GM21381 (cell line): ENCODE data around the gene GLOD4.
"Not testable (repeated sequence)": the region's sequence is repeated elsewhere in the genome, so short reads cannot be mapped to it uniquely, and the experiment has no call there.

Source experiments
- ATAC-seq: cut with Tn5 transposase; IDR thresholded peaks from one replicate; pipeline ENCODE4 v1.9.1; 2021; ENCODE audit warnings: mild to moderate bottlenecking, moderate library complexity; ENCODE audit not compliant: unreplicated experiment

GLOD4 gene

DNA sequence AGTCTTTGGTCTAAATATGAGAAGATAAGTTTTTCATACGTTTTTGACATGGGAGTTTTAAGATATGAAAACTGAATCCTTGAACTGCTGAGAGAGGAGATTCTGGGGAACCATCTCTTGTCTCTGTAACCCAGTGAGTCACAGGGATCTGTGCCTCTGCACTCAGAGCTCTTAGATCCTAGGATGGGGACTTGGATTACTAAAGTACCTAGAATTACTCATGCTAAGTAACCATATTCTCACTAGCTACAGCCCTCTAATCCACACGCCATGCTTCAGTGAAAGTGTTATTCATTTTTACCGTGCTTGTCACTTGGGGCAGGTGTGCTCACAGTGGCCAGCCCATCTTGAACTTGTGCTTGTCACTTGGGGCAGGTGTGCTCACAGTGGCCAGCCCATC, 2.1 kb upstream of the GLOD4 start:
- no peak for ATAC-seq

DNA sequence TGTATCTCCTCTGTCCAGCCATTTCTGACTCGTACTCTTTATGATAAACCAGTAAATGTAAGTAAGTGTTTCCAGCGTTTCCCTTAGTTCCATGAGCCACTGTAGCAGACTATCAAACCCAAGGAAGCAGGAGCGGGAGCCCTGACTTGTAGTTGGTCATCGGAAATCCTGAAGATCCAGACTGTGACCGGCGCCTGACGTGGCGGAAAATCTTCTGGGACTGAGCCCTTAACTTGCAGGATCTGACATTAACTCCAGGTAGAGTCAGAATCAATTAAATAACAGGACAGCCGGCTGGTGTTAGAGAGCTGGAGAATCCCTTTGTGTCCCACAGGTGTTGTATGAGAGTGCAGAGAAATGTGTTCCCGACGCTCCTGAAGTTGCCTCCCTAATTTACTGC, 4.0 kb downstream of the GLOD4 start:
- ATAC-seq: no peak

DNA sequence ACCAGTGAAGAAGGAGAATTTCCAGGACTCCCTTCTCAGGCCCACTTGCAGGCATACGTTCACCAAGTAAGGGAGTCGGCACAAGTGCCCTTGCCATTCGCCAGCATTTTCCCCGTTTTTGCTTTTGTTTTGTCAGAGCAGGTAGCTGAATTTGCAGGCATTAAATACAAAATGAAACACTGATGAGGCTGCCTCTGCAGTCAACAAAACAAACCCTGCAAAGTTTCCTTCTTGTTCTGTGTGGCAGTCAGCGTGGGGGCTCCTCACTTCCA, 7.8 kb downstream of the GLOD4 start:
- ATAC-seq: no peak

DNA sequence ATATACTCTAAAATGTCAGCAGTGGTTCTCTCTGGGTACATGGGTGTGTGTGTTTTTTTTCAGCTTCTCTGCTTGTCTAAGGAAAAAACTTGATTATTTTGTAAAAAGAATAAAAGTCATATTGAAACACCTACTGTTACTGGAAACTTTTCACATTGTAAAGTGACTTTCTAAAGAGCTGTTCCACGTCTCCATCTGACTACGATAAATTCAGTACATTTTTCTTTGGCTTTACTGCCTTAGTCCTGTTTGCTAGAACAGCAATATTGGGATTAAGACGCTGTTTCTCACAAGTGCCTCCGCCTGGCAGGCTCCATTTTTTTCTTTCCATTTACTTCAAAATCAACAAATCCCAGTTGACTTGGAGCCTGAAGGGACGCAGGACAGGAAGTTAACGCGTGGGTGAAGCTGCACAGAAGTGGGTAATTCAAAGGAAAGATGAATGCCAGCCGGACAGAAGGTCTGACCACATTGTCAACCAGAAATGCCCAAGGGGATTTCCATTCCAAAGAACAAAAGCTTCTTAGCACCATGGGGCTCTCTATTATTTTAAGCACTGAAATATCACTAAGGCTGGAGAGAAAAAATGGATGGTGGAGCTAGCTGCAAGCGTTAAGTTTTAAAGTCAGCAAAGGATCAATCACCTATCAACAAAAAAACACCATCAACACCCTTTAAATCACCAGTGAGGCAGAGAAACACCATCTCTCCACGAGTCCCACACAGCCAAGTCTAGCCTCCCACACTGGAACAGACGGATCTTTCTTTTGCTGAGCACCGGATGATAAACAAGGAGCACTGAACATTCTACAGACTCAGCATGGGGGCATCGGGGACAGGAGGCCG, 8.4 kb downstream of the GLOD4 start:
- no peak for ATAC-seq

DNA sequence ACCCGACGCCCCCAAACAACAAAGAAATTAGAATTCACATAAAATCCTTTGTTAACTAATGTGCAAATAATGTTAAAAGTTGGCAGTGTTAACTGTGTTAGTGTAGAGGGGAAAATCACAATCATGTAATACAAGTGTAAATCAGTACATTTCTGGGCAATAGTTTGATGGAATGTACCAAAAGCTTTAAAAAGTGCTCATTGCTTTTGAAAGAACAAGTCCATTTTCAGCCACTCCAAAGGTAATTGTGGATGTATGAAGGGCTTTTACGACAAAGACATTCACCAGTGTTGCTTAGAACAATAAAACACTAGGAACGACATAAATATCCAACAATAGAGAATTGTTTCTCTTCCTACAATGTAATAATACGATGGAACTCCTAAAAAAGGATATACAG, 9.1 kb downstream of the GLOD4 start:
- no peak for ATAC-seq

DNA sequence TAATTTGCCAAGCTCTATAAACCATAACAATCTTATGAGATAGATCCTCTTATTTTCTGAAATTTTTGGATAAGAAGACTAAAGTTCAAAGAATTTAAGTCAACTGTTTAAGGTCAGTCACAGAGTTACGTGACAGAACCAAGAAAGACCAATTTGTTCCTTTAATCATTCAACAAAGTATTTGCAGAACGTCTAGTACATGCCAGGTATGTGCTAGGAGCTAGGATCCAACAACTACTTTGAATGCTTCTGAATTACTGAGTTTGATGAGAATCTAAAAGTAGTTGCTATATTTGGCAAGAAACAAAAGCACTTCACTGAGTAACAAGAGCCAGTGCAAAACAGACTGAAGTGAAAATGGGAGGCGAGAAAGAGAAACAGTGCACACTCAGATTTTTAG, 15.0 kb downstream of the GLOD4 start:
- ATAC-seq: no peak

DNA sequence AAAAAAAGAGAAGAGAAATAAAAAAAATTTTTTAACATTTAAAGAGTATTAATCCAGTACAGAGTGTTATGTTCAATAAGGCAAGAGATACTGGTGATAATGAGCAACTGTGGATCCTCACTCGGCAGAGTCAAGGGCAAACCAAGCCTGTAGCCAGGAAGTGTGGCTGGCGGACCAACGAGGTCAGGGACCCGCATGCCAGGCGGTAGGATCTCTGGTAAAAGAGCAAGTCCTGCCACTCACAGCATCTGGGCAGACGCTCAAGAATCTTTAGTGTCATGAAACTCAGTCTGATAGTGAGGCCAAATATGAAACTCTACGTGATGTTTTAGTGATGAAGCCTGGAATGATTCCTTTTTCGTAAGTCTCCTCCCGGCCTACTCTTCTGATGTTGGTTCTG, 21.7 kb downstream of the GLOD4 start:
- ATAC-seq: no peak

DNA sequence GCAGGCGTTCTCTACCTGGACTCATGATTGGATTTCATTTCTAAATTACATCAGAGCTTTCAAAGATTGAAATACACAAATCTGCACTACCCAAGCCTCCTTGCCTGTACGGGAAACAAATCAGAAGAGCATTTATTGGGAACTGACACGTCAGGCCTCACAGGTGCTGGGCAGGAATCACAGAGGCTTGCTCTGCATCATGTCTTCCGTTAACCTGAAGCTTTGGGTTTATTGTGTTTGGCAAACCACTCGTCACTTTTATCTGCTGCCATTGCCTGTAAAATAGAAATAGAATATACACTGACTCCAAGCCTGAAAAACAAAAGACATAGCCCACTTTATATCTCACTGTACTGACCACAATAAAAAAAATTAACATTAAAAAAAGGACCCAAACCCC, 22.1 kb downstream of the GLOD4 start:
- ATAC-seq: no peak

DNA sequence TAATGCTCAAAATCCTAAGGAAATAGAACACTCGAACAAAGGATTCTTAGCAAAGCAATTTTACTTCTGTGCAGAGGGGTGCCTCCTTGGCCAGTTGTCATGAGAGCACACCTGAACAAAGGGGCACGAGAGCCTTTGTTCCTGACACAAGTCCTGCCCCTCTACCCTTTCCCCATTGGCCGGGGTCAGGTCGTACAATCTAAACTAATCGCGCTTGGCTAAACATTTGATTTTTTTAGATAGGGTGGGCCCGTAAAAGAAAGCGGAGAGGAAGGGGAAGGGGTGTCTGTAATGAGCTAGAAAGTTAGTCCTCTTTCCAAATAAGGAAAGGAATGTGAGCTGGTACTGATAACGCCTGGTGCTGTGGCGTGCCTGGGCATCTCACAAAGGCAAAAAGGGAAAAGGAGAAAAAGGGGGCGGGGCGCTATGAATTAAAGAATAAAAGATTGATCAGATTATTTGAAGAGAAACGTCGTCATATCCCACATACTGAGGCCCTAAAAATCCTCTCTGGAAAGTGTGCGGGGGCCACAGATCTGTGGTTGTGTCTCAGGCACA, 26.0 kb downstream of the GLOD4 start:
- not testable (repeated sequence) for ATAC-seq

DNA sequence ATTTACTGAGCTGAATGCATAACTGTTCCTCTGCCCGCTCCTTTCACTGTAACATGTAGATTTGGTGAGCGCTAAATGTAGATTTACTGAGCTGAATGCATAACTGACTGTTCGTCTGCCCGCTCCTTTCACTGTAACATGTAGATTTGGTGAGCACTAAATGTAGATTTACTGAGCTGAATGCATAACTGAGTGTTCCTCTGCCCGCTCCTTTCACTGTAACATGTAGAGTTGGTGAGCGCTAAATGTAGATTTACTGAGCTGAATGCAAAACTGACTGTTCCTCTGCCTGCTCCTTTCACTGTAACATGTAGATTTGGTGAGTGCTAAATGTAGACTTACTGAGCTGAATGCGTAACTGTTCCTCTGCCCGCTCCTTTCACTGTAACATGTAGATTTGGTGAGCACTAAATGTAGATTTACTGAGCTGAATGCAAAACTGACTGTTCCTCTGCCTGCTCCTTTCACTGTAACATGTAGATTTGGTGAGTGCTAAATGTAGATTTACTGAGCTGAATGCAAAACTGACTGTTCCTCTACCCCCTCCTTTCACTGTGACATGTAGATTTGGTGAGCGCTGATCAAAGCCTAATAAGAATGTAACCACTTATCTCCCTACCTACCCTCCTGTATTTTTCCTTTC, 26.6 kb downstream of the GLOD4 start:
- ATAC-seq: not testable (repeated sequence)

DNA sequence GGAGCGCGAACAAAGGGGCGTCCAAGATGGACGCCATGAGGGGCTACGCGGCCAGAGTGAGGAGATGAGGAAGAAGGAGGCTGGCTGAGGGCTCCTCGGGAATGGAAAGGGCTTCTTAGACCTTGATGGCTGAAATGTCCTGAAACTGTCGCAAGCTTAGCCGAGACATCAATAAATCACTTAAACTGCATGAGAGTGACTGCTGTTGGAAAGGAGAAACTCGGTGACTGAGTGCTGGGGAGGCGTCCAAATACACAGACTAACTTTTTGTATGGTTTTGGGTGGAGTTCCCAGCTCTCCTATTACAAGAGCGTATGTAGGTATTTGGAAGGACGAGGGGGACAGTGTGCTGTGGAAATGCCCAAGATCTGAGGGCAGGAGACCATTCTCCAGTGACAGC, 28.7 kb downstream of the GLOD4 start:
- ATAC-seq: no peak

DNA sequence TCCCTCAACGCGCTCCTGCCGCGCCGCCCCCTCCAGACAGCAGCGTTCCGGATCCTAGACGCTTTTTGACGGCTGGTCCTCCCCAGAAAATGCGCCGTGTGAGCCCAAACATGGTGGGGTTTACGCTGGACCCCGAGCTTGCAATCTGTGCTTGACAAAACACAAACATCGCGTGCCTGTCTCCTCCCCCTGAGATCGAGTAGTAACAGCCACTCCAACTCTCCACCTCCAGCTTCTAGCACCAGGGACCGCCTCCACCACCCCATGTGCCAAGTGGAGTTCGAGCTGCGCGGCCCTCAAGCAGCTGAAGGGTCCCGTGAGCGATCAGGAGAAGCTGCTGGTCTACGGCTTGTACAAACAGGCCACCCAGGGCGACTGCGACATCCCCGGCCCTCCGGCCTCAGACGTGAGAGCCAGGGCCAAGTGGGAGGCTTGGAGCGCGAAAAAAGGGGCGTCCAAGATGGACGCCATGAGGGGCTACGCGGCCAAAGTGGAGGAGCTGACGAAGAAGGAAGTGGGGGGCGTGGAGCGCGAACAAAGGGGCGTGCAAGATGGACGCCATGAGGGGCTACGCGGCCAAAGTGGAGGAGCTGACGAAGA, 29.4 kb downstream of the GLOD4 start:
- peak; percentile 17 for ATAC-seq

DNA sequence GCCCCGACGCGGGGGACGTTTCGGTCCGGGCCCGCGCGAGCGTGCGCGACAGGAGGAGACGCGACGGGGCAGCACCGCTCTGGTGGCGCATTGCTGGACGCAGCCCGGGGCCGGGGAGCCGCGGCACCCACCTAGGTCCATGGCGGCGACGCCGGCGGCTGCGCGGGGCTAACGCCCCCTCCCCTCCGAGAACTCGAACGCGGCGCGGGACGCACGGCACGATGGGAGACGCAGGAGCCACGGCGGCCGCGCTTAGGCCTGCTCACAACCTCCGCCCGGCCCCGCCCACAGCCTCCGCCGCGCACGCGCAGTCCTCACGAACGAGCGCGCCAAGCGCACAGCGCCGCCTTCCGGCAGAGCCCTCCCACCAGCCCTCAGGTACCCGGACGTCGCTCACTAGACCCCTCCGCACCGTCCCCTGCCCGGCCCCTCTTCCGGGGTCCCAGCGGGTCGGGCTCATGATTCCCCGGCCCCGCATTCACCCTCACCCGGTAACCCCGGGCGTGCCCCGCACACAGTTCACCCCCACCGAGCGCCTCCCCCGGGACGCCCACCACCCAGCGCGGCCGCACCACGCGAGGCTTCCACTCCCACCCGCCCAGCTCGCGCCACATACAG, 30.0 kb downstream of the GLOD4 start, which contains the start of gene GEMIN4:
TSS of gene GEMIN4 (minus strand) at position 263 of the 618 bp plus-strand sequence. CDS start at position 141, 122 bp downstream.
- peak; percentile 83 for ATAC-seq

DNA sequence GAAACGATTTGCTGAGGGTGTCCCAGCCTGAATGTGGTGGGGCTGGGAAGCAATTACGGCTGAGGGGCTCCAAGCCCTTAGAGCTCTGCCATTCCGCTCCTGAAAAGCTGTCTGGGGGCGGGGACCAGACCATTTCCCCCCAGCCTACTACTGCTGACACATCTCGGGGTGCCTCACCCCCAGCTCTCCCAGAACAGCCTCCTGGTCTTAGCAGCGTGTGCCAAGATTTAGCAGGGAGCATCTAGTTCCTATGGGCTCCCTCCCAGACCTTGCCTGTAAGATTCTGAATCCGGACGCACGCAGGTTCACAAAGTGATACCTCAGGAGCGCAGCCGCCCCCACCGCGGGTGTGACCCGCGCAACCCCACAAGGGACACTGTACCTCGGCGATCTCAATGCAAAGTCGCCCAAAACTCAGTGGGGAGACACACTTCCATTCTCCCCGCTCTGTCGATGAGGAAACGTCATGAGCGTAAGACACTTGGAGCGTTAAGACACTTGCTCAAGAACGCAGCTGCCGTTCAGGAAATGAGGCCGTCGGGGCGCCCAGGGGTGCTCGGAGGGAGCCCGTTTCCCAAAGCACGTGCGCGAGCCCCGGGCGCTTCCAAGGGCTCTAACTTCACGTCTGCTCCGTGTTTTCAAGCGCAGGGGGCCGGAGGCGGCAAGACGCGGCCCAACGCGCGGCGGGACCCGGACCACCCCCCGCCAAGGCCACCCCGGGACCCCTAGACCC, 30.6 kb downstream of the GLOD4 start:
- peak; percentile 28 for ATAC-seq

DNA sequence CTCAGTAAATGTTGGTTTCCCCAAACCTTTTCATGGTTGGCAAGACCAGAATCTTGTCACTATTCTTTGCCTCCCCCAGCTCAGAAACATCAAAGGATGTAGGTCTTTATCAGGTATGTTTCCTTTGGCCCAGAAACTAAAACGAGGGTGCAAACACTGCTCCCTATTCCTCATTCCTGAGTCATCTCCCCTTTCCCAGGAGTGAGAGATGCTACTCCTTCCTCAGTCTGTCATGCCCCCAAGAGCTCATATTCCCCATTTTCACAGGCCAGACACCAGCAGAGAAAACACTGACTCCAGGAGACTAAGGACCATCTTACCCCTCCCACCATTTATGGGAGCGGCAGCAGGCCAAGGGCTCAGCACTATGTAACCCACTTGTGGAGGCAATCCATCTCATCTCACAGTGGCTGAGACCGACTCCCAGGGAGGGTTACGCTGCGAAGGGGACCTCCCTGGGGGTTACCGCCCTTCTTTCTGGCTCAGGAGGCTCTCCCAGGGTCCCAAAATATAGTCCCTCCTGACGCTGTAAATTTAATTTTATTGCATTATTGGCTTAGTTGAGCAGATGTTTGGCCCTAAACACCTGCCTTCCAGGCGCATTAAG, 31.5 kb downstream of the GLOD4 start:
- ATAC-seq: no peak

DNA sequence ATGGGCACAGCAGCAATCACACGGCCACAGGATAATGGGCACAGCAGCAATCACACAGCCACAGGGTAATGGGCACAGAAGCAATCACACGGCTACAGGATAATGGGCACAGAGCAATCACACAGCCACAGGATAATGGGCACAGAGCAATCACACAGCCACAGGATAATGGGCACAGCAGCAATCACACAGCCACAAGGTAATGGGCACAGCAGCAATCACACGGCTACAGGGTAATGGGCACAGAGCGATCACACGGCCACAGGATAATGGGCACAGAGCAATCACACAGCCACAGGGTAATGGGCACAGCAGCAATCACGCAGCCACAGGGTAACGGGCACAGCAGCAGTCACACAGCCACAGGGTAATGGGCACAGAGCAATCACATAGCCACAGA, 32.7 kb downstream of the GLOD4 start:
- ATAC-seq: not testable (repeated sequence)

DNA sequence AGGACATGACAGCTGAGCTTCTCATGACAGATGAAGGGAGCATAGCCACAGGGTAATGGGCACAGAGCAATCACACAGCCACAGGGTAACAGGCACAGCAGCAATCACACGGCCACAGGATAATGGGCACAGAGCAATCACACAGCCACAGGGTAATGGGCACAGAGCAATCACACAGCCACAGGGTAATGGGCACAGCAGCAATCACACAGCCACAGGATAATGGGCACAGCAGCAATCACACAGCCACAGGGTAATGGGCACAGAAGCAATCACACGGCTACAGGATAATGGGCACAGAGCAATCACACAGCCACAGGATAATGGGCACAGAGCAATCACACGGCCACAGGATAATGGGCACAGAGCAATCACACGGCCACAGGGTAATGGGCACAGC, 33.5 kb downstream of the GLOD4 start:
- not testable (repeated sequence) for ATAC-seq

DNA sequence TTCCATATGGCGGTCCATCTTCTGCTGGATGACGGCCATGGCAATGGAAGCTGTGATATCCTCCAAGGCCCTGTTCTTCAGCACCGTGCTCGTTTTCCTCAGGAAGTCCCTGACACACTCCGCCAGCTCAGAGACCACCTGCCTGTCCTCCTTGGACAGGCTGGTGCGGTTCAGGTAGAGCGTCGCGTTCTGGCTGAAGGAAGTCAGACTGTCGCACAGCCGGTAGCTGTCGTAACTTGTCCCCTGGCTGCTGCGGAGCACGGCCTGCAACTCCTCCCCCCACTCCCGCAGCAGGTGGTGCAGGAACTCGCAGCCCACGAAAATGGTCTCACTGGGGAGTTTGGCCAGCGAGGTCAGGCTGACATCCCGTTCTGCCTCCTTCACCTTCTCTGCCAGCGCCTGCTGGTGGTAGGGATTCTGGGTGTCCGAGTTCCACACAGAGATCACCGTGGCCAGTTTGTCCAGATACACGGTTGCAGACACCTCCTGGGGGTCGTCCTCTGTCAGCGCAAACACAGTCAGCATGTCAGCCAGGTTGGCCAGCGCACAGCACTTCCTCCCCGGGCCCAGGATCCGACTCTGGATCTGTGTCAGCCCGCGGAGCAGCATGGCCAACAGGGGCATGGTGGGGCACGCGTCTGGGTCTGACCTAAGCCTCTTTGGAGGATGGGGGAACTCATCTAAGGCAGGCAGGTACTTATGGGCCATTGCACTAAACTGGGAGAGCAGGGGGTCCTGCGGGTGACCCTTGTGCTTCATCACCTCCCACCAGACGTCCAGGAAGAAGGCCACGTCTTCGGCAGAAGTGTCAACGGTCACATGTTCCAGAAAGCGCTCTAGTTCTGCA, 35.1 kb downstream of the GLOD4 start:
- no peak for ATAC-seq

DNA sequence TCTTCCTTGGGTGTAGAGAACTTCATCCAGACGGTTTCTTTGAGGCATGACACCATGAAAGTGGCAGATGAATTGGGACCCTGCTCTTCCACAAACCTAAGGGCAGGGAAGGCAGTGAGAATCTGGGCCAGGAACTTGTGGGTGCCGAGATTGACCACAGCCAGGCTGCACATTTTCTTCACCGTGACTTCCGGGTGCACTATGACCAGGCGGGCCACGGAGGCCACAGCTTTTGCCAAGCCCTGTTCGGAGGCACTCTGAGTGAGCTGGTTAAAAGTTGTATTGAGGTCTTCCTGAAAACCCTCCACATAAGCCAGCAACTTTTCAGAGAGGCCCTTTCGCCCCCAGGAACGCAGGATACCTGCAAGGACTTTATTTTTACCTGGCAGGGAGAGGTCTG, 35.9 kb downstream of the GLOD4 start:
- ATAC-seq: no peak
